Esophagus squamous epithelium (tissue), 5 donors: Measurements from ENCODE around the gene KIZ. TPM values are rescaled to one million over a fixed set of nuclear protein-coding genes. Genes with fewer than 3 reads are reported as not detected.

Experiments used
- DNase-seq: peaks from one replicate; lab custom pipeline; 2025; lab: John Stamatoyannopoulos, UW
- H3K27ac ChIP-seq, 4 donors: fragments of 200-600 bp; sonication (generic); one replicate each; pipeline ENCODE4 v1.5.1; 2016 to 2019; ENCODE audit warnings: mild to moderate bottlenecking in 1 of 4
- H3K27me3 ChIP-seq, 4 donors: fragments of 200-600 bp; sonication (generic); 1 replicate in 3 of 4; 2 replicates in 1 of 4; pipeline versions ENCODE4 v1.5.1 to v1.6.0; 2017 to 2021; ENCODE audit warnings: antibody characterized with exemption in 1 of 4
- H3K36me3 ChIP-seq, 3 donors: fragments of 200-600 bp; sonication (generic); one replicate each; pipeline ENCODE4 v1.5.1; 2016 to 2019
- H3K4me1 ChIP-seq, 3 donors: fragments of 200-600 bp; sonication (generic); one replicate each; pipeline ENCODE4 v1.5.1; 2017 to 2019
- H3K4me3 ChIP-seq, 4 donors: fragments of 200-600 bp; sonication (generic); 1 replicate in 3 of 4; 2 replicates in 1 of 4; pipeline ENCODE4 v1.5.1; 2016 to 2019; ENCODE audit warnings: mild to moderate bottlenecking in 2 of 4, moderate library complexity in 1 of 4
- H3K9me3 ChIP-seq, 3 donors: fragments of 200-600 bp; sonication (generic); one replicate each; pipeline ENCODE4 v1.5.1; 2016 to 2019
- CTCF ChIP-seq, 6 experiments: fragments of 450-650 bp in 4 of 6; fragments of 200-600 bp in 2 of 6; sonication (generic) in 2 of 6; IDR thresholded peaks; one replicate each; pipeline ENCODE4 v1.5.1; 2016 to 2019; ENCODE audit warnings: antibody characterized with exemption in 6 of 6, mild to moderate bottlenecking in 4 of 6, moderate library complexity in 4 of 6
- POLR2A ChIP-seq, 4 donors: fragments of 450-650 bp; IDR thresholded peaks; one replicate each; pipeline ENCODE4 v1.6.1; 2017; ENCODE audit warnings: antibody characterized with exemption in 4 of 4, mild to moderate bottlenecking in 4 of 4, moderate library complexity in 3 of 4
- WGBS, 2 donors: methylation state at CpG; one replicate each; pipeline ENCODE4 v1.1.5; 2018; 5-methylcytosine and 5-hydroxymethylcytosine counted together
- intact Hi-C: fragments of 100-400 bp; cut with DNase I; formaldehyde crosslinking; loops from one replicate; pipeline ENCODE4 v1.15.0; 2022
- total RNA-seq, 4 donors: library from RNA; depleted of rRNA; stranded (reverse); fragments of >200 nt; gene quantifications; one replicate each; pipeline ENCODE4 v1.1.0, GENCODE V29; 2016
- donor health status: DM: yes; HTN: yes; CAD: no.

KIZ gene
- total RNA-seq, 4 donors from 2014 or later: 2.2 to 15.3 (median 9.1) TPM

- intact Hi-C loops: no loop called here
- Histone ChIP-seq H3K27ac (no peak overlapping the region), H3K4me3 (no peak overlapping the region), H3K36me3 (no peaks in the 10 kb centered on the region), H3K9me3 (no peaks in the 10 kb centered on the region), H3K27me3 (no peaks in the 10 kb centered on the region), H3K4me1 (no peaks in the 10 kb centered on the region)
- no peak for DNase-seq
- WGBS, 2 donors: 46 to 52% methylated on average over 3 of the region's 3 CpGs
- no peak for TF ChIP-seq POLR2A (IDR thresholded peaks at IDR 0.05)
- no peak for TF ChIP-seq CTCF (IDR thresholded peaks at IDR 0.05)
Observed at GRCh38 chr20:21280522-21281016, 154.7 kb downstream of the KIZ start.

GRCh38 chr20:21286775-21287174 lies 160.9 kb downstream of the KIZ start:
- no peak for TF ChIP-seq CTCF (IDR thresholded peaks at IDR 0.05)
- TF ChIP-seq POLR2A (IDR thresholded peaks at IDR 0.05): no peak
- intact Hi-C loops: no loop called here
- H3K36me3 ChIP-seq: no peaks in the 10 kb centered on the region
- WGBS, 2 donors: 58 to 62% methylated on average over 4 of the region's 4 CpGs
- no peak overlapping the region for H3K27ac ChIP-seq
- H3K27me3 ChIP-seq: peaks cover 0 to 24% (median 0%) of the 10 kb centered on the region in 4 donors
- H3K4me3 ChIP-seq: no peak overlapping the region
- no peak for DNase-seq
- peaks cover 0 to 3% (median 0%) of the 10 kb centered on the region in 3 donors for H3K9me3 ChIP-seq
- no peaks in the 10 kb centered on the region for H3K4me1 ChIP-seq

- DNase-seq: no peak
- Histone ChIP-seq H3K9me3 (peaks cover 0 to 3% (median 0%) of the 10 kb centered on the region in 3 donors), H3K4me1 (no peaks in the 10 kb centered on the region), H3K27me3 (peaks cover 0 to 24% (median 0%) of the 10 kb centered on the region in 4 donors), H3K4me3 (no peak overlapping the region), H3K36me3 (no peaks in the 10 kb centered on the region), H3K27ac (no peak overlapping the region)
- 72 to 81% methylated on average over 14 of the region's 14 CpGs for WGBS, 2 donors
- TF ChIP-seq POLR2A (IDR thresholded peaks at IDR 0.05): no peak
- TF ChIP-seq CTCF (IDR thresholded peaks at IDR 0.05): no peak
- intact Hi-C loops: no loop called here
Observed at GRCh38 chr20:21288587-21289370, 162.9 kb downstream of the KIZ start.

- H3K36me3 ChIP-seq: no peaks in the 10 kb centered on the region
- no peaks in the 10 kb centered on the region for H3K4me1 ChIP-seq
- H3K27me3 ChIP-seq: peaks cover 0 to 24% (median 0%) of the 10 kb centered on the region in 4 donors
- no peak overlapping the region for H3K27ac ChIP-seq
- no peak for DNase-seq
- WGBS, 2 donors: 9 to 18% methylated on average over 2 of the region's 2 CpGs
- no peak for TF ChIP-seq POLR2A (IDR thresholded peaks at IDR 0.05)
- TF ChIP-seq CTCF (IDR thresholded peaks at IDR 0.05): no peak
- peaks cover 0 to 3% (median 0%) of the 10 kb centered on the region in 3 donors for H3K9me3 ChIP-seq
- intact Hi-C loops: no loop called here
- H3K4me3 ChIP-seq: no peak overlapping the region
Observed at GRCh38 chr20:21289651-21290050, 163.8 kb downstream of the KIZ start.

GRCh38 chr20:21291026-21291425 lies 165.1 kb downstream of the KIZ start:
- Histone ChIP-seq H3K27me3 (peaks cover 0 to 32% (median 0%) of the 10 kb centered on the region in 4 donors), H3K36me3 (no peaks in the 10 kb centered on the region), H3K27ac (no peak overlapping the region), H3K9me3 (peaks cover 0 to 2% (median 0%) of the 10 kb centered on the region in 3 donors), H3K4me3 (no peak overlapping the region), H3K4me1 (no peaks in the 10 kb centered on the region)
- intact Hi-C loops: no loop called here
- TF ChIP-seq POLR2A (IDR thresholded peaks at IDR 0.05) (no peak), CTCF (IDR thresholded peaks at IDR 0.05) (no peak)
- no peak for DNase-seq
- WGBS, 2 donors: 75 to 95% methylated on average over 2 of the region's 2 CpGs
